Fibroblast of lung (primary cell): Measurements from ENCODE around the gene HECW1. TPM values are rescaled to one million over a fixed set of nuclear protein-coding genes. Genes with fewer than 3 reads are reported as not detected.

Source experiments
- DNase-seq, 2 donors: peaks; one replicate each; pipeline versions ENCODE4 v3.0.0 to v3.0.0-alpha.2; 2010; ENCODE audit warnings: low read depth in 2 of 2
- H2AFZ ChIP-seq: 2 replicates; pipeline ENCODE4 v1.5.1; 2012; ENCODE audit warnings: low read length, control low read depth, inconsistent platforms
- H3K27ac ChIP-seq: 2 replicates; pipeline ENCODE4 v1.5.1; 2011; ENCODE audit warnings: low read length, control low read depth; ENCODE audit not compliant: insufficient read depth
- H3K27me3 ChIP-seq: 2 replicates; pipeline ENCODE4 v1.5.1; 2011; ENCODE audit warnings: mild to moderate bottlenecking, low read length; ENCODE audit not compliant: control insufficient read depth, insufficient read depth
- H3K36me3 ChIP-seq: 2 replicates; pipeline ENCODE4 v1.5.1; 2011; ENCODE audit warnings: low read length; ENCODE audit not compliant: control insufficient read depth, insufficient read depth
- H3K4me1 ChIP-seq: 2 replicates; pipeline ENCODE4 v1.5.1; 2011; ENCODE audit warnings: low read length; ENCODE audit not compliant: control insufficient read depth, insufficient read depth; ENCODE audit errors: extremely low read depth
- H3K4me2 ChIP-seq: 2 replicates; pipeline ENCODE4 v1.5.1; 2011; ENCODE audit warnings: low read length, control low read depth; ENCODE audit not compliant: insufficient read depth; ENCODE audit errors: extremely low read depth
- H3K4me3 ChIP-seq, 4 experiments: fragments of 200-600 bp in 1 of 4; sonication (generic) in 1 of 4; replicated peaks in 1 of 4; 2 replicates each; pipeline ENCODE4 v1.5.1; 2011 to 2016; ENCODE audit warnings: low read length in 4 of 4, low read depth in 3 of 4, mild to moderate bottlenecking in 3 of 4, control low read depth in 2 of 4, inconsistent platforms in 1 of 4, mixed read lengths in 1 of 4; ENCODE audit not compliant: insufficient read depth in 1 of 4; ENCODE audit errors: control extremely low read depth in 1 of 4
- H3K79me2 ChIP-seq: 2 replicates; pipeline ENCODE4 v1.5.1; 2012; ENCODE audit warnings: mild to moderate bottlenecking, low read length, inconsistent platforms; ENCODE audit not compliant: control insufficient read depth, insufficient read depth
- H3K9ac ChIP-seq: 2 replicates; pipeline ENCODE4 v1.5.1; 2011; ENCODE audit warnings: mild to moderate bottlenecking, low read length, control low read depth; ENCODE audit not compliant: insufficient read depth
- H3K9me3 ChIP-seq: 2 replicates; pipeline ENCODE4 v1.5.1; 2012; ENCODE audit warnings: low read depth, low read length; ENCODE audit not compliant: control insufficient read depth, insufficient read depth
- H4K20me1 ChIP-seq: 2 replicates; pipeline ENCODE4 v1.5.1; 2011; ENCODE audit warnings: low read length; ENCODE audit not compliant: control insufficient read depth, insufficient read depth; ENCODE audit errors: extremely low read depth
- CTCF ChIP-seq, 2 donors: IDR thresholded peaks in 1 of 2; conservative IDR thresholded peaks in 1 of 2; 1 replicate in 1 of 2; 2 replicates in 1 of 2; pipeline ENCODE4 v1.5.1; 2011 to 2012; ENCODE audit warnings: low read length in 2 of 2, control low read depth in 1 of 2, inconsistent platforms in 1 of 2, low read depth in 1 of 2, mild to moderate bottlenecking in 1 of 2
- EZH2 ChIP-seq: IDR thresholded peaks from 2 replicates; pipeline ENCODE4 v1.5.1; 2012; ENCODE audit warnings: low read length, control low read depth, mild to moderate bottlenecking; ENCODE audit errors: missing control alignments
- polyA plus RNA-seq, 2 donors: library from polyadenylated mRNA; depleted of rRNA in 1 of 2; stranded (reverse) in 1 of 2; unstranded in 1 of 2; fragments of >200 nt; gene quantifications; 2 replicates each; pipeline ENCODE4 v1.2.1, GENCODE V29; 2011 to 2012; ENCODE audit warnings: missing spikeins in 1 of 2
- total RNA-seq: library from RNA; depleted of rRNA; stranded (reverse); fragments of >200 nt; gene quantifications from 2 replicates; pipeline ENCODE4 v1.2.1, GENCODE V29; 2014

HECW1 gene
- total and polyA plus RNA-seq, 2 donors (not counting 1 experiment from before 2014, with no cell fraction given): 1.1 to 6.1 TPM

- DNase-seq: peak; percentile 47 to 88
- H3K4me2 ChIP-seq: no peak overlapping the region
- H3K27me3 ChIP-seq: peaks cover 2% of the 10 kb centered on the region
- H3K27ac ChIP-seq: no peak overlapping the region
- peaks cover 2% of the 10 kb centered on the region for H3K4me1 ChIP-seq
- no peak overlapping the region for H3K9ac ChIP-seq
- no peak overlapping the region for H2AFZ ChIP-seq
- no peaks in the 10 kb centered on the region for H3K36me3 ChIP-seq
- H4K20me1 ChIP-seq: no peaks in the 10 kb centered on the region
- no peak for TF ChIP-seq CTCF (conservative IDR thresholded peaks at IDR 0.05 in 1 of 2, IDR thresholded peaks at IDR 0.05 in 1 of 2; ENCODE audit: low read depth in 1 of 2, low read length in 2 of 2)
- TF ChIP-seq EZH2: no peak
- H3K9me3 ChIP-seq: no peaks in the 10 kb centered on the region
- H3K4me3 ChIP-seq: no peak overlapping the region
- H3K79me2 ChIP-seq: no peaks in the 10 kb centered on the region
Observed at GRCh38 chr7:43501870-43502269, 389.4 kb downstream of the HECW1 start.

DNA sequence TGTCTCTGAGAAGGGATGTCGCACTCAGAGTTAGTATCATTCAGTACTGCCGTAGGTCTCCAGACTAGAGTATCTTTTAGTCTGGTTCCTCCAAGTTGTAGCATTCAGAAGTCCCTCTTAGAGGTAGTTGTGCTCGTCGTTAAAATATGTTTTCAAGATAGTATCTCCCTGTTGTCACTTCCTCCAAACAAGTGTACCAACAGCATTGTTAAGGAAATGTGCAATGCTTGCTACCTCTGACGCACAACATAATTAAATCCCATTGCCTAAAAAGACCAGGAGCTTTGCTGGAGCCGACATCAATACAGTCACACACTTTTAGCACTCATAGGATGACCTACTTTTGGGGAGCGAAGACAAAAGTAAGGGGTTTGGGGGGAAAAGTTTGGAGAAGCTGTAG is 390.5 kb downstream of the HECW1 start:
- H4K20me1 ChIP-seq: no peaks in the 10 kb centered on the region
- no peak overlapping the region for H3K4me2 ChIP-seq
- peaks cover 3% of the 10 kb centered on the region for H3K4me1 ChIP-seq
- no peaks in the 10 kb centered on the region for H3K9me3 ChIP-seq
- H3K36me3 ChIP-seq: no peaks in the 10 kb centered on the region
- no peak overlapping the region for H2AFZ ChIP-seq
- H3K4me3 ChIP-seq: no peak overlapping the region
- DNase-seq: no peak
- peaks cover 2% of the 10 kb centered on the region for H3K27me3 ChIP-seq
- no peaks in the 10 kb centered on the region for H3K79me2 ChIP-seq
- H3K27ac ChIP-seq: no peak overlapping the region
- no peak overlapping the region for H3K9ac ChIP-seq
- TF ChIP-seq EZH2 (no peak), CTCF (conservative IDR thresholded peaks at IDR 0.05 in 1 of 2, IDR thresholded peaks at IDR 0.05 in 1 of 2; ENCODE audit: low read depth in 1 of 2, low read length in 2 of 2) (no peak)

- Histone ChIP-seq H3K9ac (no peak overlapping the region), H3K4me3 (no peak overlapping the region), H3K36me3 (no peaks in the 10 kb centered on the region), H2AFZ (no peak overlapping the region), H3K79me2 (no peaks in the 10 kb centered on the region), H3K4me1 (peaks cover 4% of the 10 kb centered on the region), H3K27me3 (peaks cover 3% of the 10 kb centered on the region), H3K9me3 (no peaks in the 10 kb centered on the region), H4K20me1 (no peaks in the 10 kb centered on the region), H3K4me2 (no peak overlapping the region), H3K27ac (no peak overlapping the region)
- no peak for DNase-seq
- TF ChIP-seq CTCF (conservative IDR thresholded peaks at IDR 0.05 in 1 of 2, IDR thresholded peaks at IDR 0.05 in 1 of 2; ENCODE audit: low read depth in 1 of 2, low read length in 2 of 2): no peak
- TF ChIP-seq EZH2: no peak
Observed at GRCh38 chr7:43505412-43505811, 393.0 kb downstream of the HECW1 start.
